Measurements from ENCODE around the gene NGEF. TPM values are rescaled to one million over a fixed set of nuclear protein-coding genes. Genes with fewer than 3 reads are reported as not detected.
A peak's percentile ranks its signal among the peaks of the same experiment; 100 is the strongest.
"Not testable (repeated sequence)": the region's sequence is repeated elsewhere in the genome, so short reads cannot be mapped to it uniquely, and the experiment has no call there.

The NGEF gene
- total RNA-seq, 4 donors from 2014 or later, result 0.29 to 18.4 (median 5.2) TPM

- no peaks in the 10 kb centered on the region for H3K27me3 ChIP-seq
- no peak overlapping the region for H3K27ac ChIP-seq
- TF ChIP-seq POLR2A (IDR thresholded peaks at IDR 0.05) (no peak), CTCF (IDR thresholded peaks at IDR 0.05) (no peak)
- no peak overlapping the region for H3K4me3 ChIP-seq
- no peaks in the 10 kb centered on the region for H3K9me3 ChIP-seq
- DNase-seq, result no peak
- intact Hi-C loops (cut with DNase I; ENCODE audit: low total_unique reads), result no loop called here
- no peaks in the 10 kb centered on the region for H3K4me1 ChIP-seq
- H3K36me3 ChIP-seq, result no peaks in the 10 kb centered on the region
Observed at GRCh38 chr2:233056961-233057605, 44.0 kb upstream of the NGEF start.

- no peaks in the 10 kb centered on the region for H3K27me3 ChIP-seq
- TF ChIP-seq CTCF (IDR thresholded peaks at IDR 0.05) (no peak), POLR2A (IDR thresholded peaks at IDR 0.05) (no peak)
- H3K27ac ChIP-seq, result no peak overlapping the region
- no peaks in the 10 kb centered on the region for H3K9me3 ChIP-seq
- H3K4me1 ChIP-seq, result no peaks in the 10 kb centered on the region
- no peak for DNase-seq
- intact Hi-C loops (cut with DNase I; ENCODE audit: low total_unique reads), result no loop called here
- H3K4me3 ChIP-seq, result no peak overlapping the region
- no peaks in the 10 kb centered on the region for H3K36me3 ChIP-seq
Observed at GRCh38 chr2:233055362-233055761, 42.3 kb upstream of the NGEF start.

GRCh38 chr2:233053928-233054784, 41.1 kb upstream of the NGEF start:
- no peaks in the 10 kb centered on the region for H3K36me3 ChIP-seq
- TF ChIP-seq CTCF (IDR thresholded peaks at IDR 0.05) (peak; percentile 56 to 72 (median 68)), POLR2A (IDR thresholded peaks at IDR 0.05) (no peak)
- no peak overlapping the region for H3K27ac ChIP-seq
- H3K27me3 ChIP-seq, result no peaks in the 10 kb centered on the region
- intact Hi-C loops (cut with DNase I; ENCODE audit: low total_unique reads), result no loop called here
- no peaks in the 10 kb centered on the region for H3K4me1 ChIP-seq
- H3K4me3 ChIP-seq, result no peak overlapping the region
- H3K9me3 ChIP-seq, result no peaks in the 10 kb centered on the region
- peak in 1 of 2 donors; percentile 28 for DNase-seq

GRCh38 chr2:233052517-233052916, 39.5 kb upstream of the NGEF start:
- H3K27me3 ChIP-seq; H3K4me3 ChIP-seq; intact Hi-C loops (cut with DNase I; ENCODE audit: low total_unique reads); H3K36me3 ChIP-seq; H3K4me1 ChIP-seq; H3K27ac ChIP-seq; DNase-seq; H3K9me3 ChIP-seq: not testable (repeated sequence)

GRCh38 chr2:233051241-233052149, 38.4 kb upstream of the NGEF start:
- Histone ChIP-seq H3K9me3 (no peaks in the 10 kb centered on the region), H3K4me3 (no peak overlapping the region), H3K27ac (no peak overlapping the region), H3K27me3 (no peaks in the 10 kb centered on the region), H3K36me3 (no peaks in the 10 kb centered on the region), H3K4me1 (no peaks in the 10 kb centered on the region)
- intact Hi-C loops (cut with DNase I; ENCODE audit: low total_unique reads), result no loop called here
- no peak for TF ChIP-seq POLR2A (IDR thresholded peaks at IDR 0.05)
- peak in 1 of 4 experiments; percentile 10 for TF ChIP-seq CTCF (IDR thresholded peaks at IDR 0.05)
- DNase-seq, result peak; percentile 42 to 68

All from uterus (tissue), 4 donors.